GM18520 (cell line): Measurements from ENCODE around the gene MXRA8.

ENCODE experiments used
- ATAC-seq: cut with Tn5 transposase; IDR thresholded peaks from one replicate; pipeline ENCODE4 v1.9.1; 2021; ENCODE audit not compliant: unreplicated experiment

MXRA8 gene

DNA sequence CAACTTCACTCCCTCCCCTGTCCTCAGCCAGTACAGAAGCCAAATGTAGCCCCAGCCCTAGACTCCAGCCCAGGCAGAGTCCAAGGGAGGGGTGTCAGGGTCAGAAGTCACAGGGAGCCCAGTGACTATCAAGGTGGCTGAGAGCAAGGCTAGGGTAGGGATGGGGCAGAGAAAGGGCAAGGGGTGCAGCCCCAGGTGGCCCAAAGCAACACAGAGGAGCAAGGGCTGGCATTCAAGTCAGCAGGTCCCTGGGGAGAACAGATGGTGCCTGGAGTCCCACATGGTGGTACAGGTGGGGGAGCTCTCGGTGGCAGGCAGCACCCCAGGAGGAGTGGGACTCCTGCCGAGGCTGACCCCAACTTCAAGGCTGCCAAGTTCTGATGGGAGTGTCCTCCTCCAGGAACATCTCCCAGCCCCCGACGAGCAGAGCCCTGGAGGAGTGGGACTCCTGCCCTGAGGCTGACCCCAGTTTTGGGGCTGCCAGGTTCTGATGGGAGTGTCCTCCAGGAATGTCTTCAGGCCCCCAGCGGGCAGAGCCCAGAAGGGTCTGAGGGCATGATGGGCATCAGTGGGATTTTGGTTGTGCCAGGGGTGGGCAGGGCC, 5.5 kb downstream of the MXRA8 start:
- ATAC-seq, result no peak

DNA sequence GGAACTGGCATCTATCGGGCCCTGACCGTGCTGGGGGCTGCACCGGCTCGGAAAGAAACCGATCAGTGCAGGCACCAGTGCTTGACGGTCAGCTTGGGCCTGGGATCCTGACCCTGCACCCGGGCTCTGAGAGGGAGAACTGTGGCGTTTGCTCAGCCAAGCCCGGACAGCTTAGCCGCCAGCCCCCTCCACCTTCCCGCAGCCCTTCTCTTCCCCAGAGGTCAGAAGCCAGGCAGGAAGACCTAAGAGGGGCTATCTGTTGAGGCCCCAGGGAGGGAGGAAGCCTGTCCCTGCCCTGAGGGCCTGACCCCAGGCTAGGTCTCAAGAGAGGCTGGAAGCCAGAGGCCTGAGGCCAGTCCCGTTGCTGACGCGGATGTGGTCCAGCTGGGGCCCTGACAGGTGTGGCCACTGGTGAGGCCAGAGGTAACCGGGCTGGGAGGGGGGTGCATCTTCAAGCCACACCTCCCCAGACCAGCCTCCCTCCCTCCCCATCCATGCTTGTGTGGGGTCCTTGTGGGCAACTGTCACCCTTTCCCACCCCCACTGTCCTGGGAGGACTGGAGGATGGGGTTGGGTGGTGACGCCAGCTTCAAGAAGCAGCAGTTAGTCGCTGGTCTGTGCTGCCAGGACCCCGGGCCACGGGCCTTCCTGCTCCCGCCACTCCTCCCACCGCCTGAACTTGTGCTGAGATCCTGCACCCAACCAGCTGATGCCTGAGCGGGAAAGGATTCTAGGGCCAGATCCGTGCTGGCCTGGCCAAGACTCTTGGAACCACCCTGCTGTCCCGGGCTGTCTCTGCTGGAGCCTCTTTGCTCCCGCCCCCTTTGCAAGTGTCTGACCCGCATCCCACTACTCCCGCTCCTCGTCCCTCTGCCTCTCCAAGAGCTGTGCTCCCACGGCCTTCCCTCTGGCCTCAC, 6.6 kb downstream of the MXRA8 start:
- ATAC-seq, result no peak

DNA sequence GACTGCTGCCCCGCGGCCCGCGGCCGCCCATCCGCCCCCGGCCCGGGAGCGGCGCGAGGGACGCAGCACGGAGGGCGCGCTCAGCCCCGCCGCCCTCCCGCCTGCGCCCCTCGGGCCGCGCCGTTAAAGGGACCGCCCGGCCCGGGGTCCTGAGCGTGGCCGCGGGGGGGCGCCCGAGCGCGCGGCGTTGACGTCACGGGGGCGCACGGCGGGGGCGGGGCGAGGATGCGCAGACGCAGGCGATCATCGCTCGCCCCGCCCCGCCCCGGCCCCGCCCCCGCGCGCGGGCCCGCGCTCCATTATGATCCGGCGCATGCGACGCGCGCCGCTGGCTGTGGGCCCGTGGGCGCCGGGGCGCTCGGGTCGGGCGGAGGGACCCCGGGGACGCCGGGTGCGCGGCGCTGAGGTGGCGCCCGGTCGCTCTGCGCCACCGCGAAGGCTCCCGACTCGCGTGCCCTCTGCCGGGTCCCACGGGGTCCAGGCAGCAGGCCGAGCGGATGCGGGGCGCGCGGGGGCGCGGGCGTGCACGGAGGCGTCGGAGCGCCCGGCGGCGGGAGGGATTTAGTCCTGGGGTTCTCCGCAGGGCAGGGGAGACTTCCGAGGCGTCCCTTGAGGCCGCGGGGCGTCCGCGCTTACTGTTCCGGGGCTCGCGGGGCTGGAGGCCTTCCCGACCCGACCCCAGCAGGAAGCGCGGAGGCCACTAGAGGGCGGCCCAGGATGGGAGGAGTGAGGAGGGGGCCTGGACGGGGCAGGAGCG, 8.9 kb downstream of the MXRA8 start, which contains the start of gene DVL1:
Gene DVL1, minus strand, starts transcription at position 163 of the 757 bp plus-strand sequence. CDS start 353 bp downstream, outside the sequence.
- peak; percentile 49 for ATAC-seq

DNA sequence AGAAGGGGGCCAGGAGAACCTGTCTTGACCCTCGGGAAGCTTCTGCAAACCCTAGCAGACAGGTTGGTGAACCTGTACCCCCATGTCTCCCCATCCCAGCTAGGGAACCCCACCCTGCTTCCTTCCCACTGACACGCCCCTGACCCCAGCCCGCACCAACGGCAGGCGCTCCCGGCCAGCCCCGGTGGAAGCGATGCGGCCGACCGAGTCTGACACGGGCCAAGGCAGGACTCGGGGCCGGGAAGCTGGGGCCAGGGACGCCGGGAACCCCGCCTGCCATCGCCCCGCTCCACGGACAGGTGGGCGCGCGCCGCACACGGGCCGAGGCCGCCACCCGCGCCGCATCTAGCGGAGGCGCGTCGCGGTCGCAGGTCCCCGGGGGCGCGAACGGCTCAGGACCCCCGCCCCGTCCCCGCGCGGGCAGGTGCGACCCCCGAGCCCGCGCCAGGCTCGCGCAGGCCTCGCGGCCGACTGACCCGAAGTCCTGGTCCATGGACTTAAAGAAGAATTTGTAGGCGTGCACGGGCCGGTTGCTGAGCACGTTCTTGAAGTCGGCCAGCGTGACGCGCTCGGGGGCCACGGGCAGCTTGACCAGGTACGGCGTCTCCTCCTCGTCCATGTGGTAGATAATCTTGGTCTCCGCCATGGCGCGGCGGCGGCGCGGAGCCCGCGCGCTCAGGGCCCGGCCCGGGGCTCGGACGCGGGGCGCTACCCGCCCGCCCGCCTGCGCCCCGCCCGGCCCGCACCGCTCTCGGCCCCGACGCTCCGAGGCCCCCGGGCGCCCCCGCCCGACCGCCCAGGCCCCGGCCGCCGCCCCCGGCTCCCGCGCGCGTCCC, 9.7 kb downstream of the MXRA8 start:
- ATAC-seq, result no peak

DNA sequence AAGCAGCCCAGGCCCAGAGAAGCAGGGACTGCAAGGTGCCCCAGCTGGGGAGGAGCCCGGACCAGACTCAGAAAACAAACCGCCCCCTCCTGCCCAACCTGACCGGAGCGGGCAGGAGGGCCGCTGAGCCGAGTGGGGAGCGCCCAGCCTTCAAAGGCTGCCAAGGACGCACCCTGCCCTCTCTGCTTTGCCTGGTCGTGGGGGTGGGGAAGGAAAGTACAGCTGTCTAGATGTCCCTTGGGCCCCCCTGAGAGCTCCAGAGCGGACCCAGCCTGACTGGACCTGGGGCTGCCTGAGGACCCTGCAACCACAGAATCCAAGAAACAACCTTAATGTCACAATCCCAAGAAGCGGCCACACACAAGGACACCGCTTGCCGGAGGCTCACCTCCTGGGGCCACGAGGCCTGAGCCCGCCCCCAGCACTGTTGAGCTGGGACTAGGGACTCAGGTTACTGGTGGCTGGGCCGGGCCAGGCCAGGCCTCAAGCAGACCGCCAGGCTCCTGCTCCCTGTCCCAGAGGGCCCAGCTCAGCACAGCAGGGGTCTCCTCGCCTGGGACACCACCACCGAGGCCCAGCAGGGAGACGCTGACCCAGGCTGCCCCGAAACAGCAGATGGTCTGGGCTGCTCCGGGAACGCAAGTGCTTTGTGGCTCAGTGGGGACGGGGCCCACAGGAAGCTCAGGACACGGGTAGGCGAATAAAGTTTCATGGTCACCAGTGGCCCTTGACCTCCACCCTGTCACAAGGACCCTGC, 10.5 kb downstream of the MXRA8 start:
- no peak for ATAC-seq

DNA sequence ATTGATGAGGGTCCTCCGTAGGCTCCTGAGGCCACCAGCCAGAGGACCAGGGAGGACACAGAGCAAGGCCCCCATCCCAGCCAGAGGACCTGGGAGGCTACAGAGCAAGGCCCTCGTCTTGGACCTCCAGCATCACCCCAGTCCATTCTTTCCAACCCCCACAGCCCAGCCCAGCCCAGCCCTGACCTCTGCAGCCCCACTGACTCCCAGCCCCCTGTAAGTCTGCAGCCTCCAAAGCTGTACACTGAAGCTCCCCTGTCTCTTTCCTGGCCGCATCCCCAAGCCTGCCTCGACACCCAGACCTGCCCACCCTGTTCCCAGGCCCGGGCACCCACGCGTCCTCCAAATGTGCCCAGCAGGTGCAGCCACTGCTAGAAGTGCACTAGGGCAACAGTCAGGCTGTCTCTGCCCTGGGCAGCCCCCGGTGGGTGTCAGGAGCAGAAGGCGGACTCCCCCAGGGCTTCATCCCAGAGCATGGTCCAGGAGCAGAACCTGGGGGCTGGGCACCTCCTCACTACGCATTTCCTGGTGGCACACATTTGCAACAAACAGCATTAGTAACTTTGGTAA, 11.2 kb downstream of the MXRA8 start:
- ATAC-seq, result no peak

DNA sequence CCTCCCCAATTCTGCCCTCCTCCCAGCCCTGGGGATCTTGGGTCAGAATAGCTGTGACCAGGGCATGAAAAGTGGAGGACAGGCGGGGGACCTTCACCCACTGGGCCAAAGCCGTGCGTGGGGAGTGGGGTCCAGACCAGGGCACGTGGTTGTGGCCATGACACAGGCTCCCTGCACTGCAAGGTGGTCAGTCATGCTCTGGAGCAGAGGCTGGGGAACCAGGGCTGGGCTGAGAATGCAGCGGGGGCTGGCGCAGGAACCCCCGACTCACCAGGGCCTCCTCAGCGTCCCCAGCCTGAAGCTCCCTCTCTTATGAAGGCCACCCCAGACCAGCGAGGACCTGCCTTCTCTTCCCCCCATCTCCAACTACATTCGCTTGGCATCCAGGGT, 11.9 kb downstream of the MXRA8 start:
- no peak for ATAC-seq

DNA sequence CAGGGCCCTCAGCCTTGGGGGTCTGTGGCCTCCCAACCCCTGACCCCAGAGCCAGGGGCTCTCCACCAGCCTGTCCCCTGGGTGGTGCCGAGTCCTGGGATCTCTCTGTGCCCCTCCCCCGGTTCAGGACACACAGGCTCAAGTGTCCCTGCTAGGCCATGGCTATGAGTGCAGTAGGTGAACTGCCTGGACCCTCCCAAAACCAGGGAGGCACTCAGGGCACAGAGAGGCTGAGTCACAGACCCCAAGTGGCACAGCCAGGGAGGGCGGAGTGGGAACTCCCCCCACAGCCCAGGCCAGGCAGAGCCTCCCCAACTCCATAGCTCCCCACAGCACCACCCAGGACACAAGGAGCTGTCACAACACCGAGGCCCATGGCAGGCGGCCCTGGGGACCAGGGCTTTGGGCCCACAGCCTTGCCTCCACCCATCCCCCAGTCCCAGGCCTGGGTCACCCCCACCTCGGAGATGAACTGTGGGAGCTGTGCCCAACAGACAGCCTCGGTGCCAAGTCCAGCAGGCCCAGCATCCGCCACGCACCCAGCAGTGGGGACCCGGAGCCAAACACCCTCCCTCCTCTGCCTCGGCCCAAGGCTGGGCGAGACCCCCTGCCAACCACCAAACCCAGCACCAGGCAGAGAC, 12.4 kb downstream of the MXRA8 start:
- no peak for ATAC-seq

DNA sequence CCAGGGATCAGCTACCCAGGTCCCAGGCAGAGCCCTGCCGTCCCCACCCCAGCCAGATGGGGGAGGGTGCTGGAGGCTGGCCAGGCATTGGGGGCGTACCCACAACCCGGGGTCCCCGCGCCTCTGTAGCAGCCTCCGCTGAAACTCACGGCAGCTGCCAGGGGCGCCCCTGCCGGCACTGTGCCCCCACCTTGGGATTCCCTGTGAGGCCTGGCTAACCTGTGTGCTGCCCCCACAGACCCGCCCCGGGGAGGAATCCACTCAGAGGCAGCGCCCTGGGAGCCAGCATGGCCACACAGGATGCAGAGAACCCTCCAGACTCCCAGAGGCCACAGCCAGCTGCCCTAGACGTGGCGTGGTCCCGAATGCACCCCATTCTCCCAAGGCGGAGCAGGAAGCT, 13.0 kb downstream of the MXRA8 start:
- ATAC-seq, result no peak

DNA sequence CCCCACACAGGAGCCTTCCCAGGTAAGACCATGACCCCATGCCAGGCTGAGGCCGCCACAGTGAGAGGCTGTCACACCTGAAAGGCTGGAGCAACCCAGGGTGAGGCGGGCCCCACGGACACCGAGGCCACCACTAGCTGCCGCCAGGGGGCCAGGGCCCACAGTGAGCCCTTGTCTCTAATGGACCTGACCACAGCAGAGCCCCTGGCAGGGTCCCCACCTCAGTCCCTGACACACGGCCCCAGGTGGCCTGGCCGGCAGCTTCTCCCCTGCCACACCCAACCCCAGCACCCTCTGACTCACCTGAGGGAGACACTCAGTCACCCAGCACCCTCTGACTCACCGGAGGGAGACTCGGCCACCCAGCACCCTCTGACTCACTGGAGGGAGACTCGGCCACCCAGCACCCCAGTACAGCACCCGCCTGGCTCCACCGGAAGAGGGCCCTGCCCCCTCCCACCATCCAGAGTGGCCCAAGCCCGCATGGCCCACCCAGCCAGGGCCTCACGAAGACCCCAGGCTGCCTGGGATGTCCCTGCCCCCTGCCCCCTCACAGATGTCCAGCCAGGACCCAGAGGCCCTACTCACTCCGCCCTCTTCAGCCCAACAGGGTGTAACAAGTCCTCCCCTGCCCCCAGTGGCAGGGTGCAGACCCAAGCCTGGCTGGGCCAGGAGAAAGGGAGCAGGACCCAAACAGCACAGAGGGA, 13.5 kb downstream of the MXRA8 start:
- ATAC-seq, result no peak

DNA sequence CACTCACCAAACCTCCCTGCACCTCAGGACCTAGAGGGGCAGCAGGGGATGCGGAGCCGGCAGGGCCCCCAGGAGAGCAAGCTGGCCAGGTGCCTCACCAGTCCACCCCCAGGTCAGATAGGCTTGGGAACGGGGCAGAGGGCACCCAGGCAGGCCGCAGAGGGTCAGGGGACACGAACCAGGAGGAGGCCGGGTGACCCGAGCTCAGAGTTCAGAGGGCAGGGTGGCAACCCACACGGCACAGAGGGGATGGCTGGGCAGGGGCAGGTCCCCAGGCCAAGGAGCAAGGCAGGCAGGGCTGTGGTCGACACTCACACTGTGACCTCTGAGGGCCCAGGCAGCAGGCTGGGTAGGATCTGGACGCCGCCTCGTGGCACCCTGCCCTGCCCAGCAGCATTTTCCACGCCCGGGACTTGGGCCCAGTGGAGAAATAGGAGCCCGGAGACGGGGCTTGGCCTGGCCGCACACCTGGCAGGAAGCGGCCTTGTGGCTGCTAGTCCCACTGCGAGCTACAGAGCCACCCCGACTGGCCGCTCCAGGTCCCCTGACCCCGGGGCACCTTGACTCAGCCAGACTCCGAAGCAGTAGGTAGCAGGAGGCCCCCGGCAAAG, 14.4 kb downstream of the MXRA8 start:
- no peak for ATAC-seq

DNA sequence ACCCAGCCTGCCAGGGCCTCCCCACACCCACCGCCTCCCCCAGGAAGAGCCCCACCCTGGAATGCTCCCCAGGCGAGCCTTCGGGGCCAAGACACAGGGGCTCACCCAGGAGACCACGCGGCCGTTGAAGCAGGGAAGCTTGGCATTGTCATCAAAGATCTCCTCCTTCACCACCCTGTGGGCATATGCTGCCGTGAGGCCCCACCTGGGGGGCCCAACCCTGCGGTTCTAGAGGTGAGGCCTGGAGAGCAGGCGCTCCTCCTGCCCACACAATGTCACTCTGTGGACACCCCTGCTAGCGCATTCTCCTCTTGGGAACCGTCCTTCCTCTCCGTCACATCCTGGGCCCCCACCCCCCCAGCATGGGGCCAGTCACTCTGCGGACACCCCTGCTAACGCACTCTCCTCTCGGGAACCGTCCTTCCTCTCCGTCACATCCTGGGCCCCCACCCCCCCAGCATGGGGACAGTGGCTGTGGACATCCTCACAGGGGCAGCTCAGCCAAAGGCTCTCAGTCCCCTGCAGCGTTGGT, 15.7 kb downstream of the MXRA8 start:
- no peak for ATAC-seq

DNA sequence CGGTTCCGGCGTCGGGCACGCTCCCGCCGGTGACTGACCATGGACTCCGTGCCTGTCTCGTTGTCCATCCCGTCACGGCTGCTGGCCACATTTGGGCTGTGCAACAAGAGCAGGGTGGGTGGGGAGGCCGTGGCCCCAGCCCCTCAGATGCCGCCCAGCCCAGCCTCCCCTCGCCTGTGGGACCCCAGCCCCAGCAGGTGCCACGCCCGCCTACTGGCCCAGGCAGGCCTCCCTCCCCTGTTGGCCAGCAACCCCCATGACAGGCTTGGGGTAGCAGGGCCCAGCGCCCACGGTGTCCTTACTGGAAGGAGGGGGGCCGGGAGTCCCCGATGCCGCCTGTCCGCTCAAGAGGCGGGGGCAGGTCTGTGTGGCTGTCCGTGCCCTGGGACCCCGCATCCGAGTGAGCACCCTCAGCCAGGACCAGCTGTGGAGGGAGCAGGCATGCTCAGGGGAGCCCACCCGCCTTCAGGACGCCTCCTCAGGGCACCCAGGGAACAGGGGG, 16.2 kb downstream of the MXRA8 start:
- no peak for ATAC-seq

DNA sequence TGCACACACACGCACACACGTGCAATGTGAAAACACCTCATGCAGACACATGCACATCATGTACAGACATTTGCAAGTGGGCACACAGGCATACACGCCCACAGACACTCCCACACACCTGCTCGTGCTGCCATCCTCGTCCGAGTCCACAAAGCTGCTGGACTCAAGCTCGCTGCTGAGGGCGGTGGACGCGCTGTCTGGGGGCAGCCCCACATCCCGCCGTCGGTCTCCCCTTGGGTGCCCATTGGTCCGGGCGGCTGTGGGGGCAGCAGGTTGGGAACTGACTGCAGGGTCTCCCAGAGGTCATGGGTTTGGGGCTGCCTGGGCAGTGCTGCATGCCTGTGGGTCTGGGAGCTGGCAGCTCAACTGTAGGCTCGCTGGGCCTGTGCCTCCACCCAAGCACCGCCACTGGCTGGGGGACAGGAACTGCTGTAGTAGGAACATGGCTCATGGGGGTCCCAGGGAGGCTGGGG, 16.8 kb downstream of the MXRA8 start:
- no peak for ATAC-seq

DNA sequence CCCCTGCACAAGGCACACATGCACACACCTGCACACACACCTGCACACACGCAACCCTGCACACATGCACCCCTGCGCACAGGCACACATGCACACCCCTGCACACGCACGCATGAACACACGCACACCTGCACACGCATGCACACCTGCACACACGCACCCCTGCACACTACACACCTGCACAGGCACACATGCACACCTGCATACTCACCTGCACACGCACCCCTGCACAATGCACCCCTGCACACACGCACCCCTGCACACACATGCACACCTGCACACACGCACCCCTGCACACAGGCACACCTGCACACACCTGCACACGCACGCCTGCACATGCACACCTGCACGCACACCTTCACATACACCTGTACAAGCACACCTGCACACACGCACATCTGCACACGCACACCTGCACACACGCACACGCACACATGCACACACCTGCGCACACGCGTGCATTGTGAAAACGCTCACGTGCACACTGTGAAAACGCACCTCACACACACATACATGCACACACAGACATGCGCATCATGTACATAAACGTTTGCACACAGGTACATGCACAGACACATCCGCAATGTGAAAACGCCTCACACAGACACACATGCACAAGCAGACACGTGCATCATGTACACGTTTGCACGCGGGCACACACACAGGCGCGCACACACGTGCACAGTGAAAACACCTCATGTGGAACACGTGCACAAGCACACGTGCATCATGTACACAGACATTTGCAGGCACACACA, 17.4 kb downstream of the MXRA8 start:
- ATAC-seq, result no peak

DNA sequence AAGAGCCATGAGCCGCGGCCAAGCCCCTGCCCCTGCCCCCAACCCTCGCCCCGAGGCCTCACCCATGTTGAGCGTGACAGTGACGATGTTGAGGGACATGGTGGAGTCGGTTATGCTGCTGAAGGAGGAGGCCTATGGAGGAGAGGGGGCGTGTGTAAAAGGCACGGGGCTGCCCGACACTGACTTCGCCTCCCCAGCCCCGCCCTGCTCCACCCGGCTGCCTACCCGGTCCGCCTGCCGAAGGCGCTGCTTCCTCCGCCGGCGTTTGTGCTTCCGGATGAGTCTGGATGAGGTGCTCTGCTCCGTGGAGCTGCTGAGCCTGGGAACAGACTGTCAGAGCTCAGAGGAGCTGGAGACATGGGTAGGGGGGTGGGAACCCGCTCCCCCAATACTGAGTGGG, 18.2 kb downstream of the MXRA8 start:
- no peak for ATAC-seq

DNA sequence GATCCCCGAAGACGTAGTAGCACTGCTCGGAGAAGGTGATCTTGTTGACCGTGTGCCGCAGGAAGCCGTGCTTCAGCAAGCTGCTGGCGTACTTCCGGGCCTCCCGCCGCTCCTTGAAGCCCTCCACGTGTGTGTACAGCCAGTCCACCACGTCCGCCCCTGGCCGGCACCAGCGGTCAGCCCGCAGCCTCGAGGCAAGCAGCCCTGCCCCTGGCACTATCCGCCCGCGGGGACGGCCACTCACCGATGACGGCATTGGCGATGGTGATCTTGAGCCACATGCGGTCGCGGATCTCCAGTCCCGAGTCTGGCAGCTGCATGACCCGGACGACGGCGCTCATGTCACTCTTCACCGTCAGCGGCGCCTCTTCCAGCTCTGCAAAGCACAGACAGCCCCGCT, 20.1 kb downstream of the MXRA8 start:
- no peak for ATAC-seq
